ENCODE data around the gene RBBP7.

DNA sequence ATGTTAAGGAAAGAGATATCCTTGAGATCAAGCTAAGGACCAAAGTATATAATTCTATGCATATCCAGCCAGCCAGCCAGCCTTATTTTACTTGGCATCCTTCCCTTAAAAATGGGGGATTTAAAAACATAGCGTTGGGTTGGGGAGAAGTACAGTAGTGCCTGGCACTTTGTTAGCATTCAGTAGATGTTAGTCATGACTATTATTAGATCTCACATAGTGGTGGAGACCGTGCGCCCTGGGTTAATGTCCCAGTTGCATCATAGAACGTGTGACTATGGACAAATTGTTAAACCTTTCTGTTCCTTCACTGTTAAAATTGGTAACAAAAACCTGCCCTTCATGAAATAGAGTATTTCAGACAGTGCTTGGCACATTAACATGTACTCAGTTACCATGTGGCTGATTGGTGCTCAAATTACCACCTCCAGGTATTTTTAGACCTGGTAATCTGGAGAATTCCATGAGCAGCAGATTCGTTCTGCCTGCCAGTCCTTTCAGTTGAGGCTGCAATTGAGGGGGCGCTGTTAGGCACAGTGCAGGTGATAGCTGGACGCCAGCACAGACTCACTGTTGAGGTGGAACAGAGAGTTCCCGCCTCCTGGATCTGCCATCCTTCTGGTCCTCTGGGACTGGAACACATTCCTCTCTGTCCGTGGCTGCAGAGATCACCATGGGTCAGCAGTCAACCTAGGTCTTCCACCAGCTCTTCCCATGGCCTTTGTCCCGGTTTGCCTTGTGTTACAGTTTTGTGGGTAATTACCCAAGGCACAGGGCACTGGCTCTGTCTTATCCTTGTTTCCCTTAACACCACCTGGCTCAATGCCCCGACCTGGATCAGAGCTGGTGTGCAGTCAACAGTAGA is 31.7 kb downstream of the RBBP7 start:
- TF ChIP-seq CTCF (IDR thresholded peaks at IDR 0.05; ENCODE audit: extremely low read depth in 1 of 2, insufficient read depth in 1 of 2, low read depth in 1 of 2, low read length in 2 of 2) (no peak), EZH2 (IDR thresholded peaks at IDR 0.05; ENCODE audit: borderline replicate concordance, low read depth, low read length, severe bottlenecking) (no peak), JUN (IDR thresholded peaks at IDR 0.05; ENCODE audit: borderline replicate concordance, insufficient read depth, insufficient read length, low read depth) (peak; percentile 42), POLR2A (IDR thresholded peaks at IDR 0.05; ENCODE audit: low read depth, low read length) (no peak), POLR2AphosphoS5 (IDR thresholded peaks at IDR 0.05; ENCODE audit: insufficient read depth, low read depth, low read length) (no peak), MYC (IDR thresholded peaks at IDR 0.05; ENCODE audit: low read depth, low read length) (no peak)
- TF ChIP-seq, protein P1, sequence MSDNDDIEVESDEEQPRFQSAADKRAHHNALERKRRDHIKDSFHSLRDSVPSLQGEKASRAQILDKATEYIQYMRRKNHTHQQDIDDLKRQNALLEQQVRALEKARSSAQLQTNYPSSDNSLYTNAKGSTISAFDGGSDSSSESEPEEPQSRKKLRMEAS (IDR thresholded peaks at IDR 0.05; ENCODE audit: insufficient read depth, insufficient read length) = no peak

Measured in endothelial cell of umbilical vein (primary cell).